ENCODE measurements around the gene SLC39A3.

Gene SLC39A3

GRCh38 chr19:2747349-2747748, 7.5 kb upstream of the SLC39A3 start:
- DNase-seq (ENCODE audit: low spot score) = no peak

DNA sequence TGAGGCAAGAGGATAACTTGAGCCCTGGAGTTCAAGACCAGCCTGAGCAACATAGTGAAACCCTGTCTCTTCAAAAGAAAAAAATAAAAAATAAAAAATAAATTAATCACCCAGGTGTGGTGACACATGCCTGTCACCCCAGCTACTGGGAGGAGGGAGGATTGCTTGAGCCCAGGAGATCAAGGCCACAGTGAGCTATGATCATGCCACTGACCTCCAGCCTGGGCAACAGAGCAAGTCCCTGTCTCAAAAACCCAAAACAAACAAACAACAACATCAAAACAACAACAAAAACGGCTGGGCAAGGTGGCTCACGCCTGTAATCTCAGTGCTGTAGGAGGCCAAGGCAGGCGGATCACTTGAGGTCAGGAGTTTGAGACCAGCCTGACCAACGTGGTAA, 4.3 kb upstream of the SLC39A3 start:
- DNase-seq (ENCODE audit: low spot score) = no peak

GRCh38 chr19:2743099-2743498, 3.3 kb upstream of the SLC39A3 start:
- no peak for DNase-seq (ENCODE audit: low spot score)

DNA sequence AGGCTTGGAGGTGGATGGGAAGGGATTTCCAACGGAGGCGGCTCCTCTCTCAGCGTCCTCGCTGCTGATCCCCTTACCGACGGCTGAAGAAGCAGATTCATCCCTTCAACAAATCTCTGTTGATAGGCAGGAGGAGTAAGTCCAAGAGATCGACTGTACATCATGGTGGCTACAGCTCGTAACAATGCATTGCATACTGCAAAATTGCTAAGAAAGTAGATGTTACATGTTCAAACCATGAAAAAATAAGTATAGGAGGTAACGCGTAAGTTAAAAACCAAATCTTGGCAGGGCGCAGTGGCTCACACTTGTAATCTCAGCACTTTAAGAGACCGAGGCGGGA, 468 bp upstream of the SLC39A3 start:
- DNase-seq (ENCODE audit: low spot score) = no peak

DNA sequence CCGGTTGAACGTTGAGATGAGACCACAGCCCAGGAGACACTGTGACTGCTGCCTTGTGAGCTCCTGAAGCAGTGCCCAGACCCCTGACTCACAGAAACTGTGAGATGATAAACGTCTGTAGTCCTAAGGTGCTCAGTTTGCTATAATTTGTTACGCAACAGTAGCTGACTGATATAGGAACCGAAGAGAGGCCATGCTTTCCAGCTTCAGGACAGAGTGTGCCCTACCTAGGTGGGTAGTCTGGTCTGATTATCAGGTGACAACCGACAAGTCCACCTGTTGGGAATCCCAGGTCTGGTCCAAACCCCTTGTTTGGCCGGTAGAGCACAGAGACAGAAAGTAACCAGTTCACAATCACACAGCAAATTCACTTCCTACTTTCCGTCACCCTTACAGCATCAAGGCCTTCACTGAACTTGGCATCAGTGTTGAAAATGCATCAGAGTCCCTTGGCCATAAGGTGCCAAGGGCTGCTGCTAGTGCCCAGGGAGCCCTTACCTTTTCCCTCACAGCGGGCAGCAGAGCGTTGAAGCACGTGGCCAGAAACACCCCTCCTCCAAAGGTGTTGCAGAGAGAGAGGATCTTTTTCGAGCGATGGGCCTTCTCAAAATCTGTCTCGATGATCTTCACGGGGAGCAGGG, 3.1 kb downstream of the SLC39A3 start:
- no peak for DNase-seq (ENCODE audit: low spot score)

- no peak for DNase-seq (ENCODE audit: low spot score)
Observed at GRCh38 chr19:2735374-2735773, 4.4 kb downstream of the SLC39A3 start.

DNA sequence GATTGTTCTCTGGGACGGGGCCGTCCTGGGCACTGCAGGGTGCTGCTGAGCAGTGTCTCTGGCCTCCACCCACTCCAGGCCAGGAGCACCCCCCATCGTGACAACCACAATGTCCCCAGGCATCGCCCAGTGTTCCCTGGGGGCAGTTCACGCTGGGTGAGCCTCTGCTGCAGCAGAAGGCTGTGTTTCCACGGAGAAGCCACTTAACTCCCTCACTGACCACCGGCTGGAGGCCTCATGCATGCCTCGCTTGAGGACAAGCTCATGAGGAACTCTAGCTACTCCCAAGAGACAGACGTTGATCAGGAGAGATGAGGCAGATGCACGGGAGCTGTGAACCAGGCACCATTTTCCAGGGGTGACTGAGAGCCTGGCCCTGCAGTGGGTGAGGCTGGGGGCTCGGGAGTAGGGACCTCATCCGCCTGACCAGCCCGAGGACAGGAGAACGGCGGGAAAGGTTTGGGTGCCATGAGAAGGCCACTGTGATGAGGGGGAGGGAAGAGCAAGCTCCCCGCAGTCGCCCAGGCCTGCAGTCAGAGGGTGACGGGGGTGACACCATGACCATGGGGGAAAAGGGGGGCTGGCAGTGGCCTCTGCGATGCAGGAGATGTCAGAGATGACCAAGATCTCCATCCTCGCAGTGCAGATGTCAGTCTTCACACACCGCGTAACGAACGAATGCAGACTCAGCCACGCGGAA, 5.1 kb downstream of the SLC39A3 start:
- DNase-seq (ENCODE audit: low spot score) = no peak

DNA sequence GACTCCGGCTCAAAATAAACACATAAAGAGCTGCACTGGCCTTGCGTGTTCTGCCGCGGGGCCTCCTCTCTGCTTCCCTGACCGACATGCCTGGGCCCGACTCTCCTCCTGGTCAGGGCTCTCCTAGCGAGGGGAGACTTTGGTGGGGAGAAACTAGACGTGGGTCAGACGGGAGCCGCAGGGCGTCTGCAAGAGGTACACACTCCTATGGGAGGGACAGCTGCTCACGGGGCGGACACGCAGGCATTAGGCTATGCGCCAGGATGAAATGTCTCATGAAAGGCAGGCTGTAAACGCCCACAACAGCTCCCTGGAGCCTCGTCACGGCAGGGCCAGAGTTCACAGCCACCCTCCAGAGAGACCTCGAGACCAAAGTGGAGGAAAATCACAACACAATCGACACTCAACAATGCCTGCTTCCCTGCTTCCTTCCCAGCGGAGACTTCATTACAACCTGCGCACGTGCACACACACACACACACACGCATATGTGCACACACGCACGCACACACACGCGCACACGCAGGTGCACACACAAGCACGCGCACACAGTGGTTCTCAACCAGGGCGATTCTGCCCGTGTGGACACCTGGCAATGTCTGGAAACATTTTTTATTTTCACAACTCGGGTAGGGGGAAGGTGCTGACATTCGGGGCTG, 5.8 kb downstream of the SLC39A3 start:
- no peak for DNase-seq (ENCODE audit: low spot score)

DNA sequence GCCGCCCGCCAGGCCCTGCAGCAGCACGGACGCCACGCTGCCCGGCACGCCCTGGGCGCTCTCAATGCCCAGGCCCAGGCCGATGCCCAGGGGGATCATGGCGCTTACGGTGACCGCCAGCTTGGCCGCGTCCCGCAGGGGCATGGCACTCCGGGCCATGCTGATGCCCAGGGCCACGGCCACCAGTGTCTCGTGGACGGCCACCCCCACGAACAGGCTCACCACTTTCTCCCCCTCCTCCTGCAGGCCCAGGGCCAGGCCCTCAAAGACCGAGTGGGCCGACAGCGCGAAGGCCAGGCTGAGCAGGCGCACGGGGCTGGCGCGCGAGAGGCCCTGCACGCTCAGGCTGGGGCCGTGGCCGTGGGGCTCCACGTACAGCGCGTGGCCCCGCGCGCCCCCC, 6.9 kb downstream of the SLC39A3 start:
- DNase-seq (ENCODE audit: low spot score) = no peak

DNA sequence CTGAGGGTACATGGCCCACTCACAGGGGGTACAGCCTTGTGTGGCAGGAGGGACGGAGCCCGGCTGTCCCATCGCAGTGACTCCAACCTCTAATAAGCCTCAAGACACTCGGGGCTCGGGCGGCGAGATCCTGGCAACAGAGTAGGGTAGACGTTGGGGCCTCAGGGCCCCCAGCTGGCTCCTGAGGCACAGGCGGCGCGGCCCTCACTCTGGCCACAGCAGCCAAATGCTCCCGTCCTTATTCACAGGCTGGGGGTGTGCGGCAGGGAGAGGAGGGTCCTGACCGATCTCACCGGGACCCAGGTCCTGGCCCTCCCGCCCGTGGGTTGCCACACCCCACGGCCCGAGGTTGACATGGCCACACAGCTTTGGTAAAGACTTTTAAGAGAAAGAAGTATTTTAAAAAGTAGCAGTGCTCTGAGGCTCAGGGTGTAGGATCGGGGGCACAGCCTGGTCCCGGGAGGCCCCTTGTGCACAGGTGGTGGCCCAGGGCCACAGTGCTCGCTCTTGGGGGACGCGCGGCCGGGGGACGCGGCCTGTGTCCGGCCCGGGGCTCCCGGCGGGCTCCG, 7.6 kb downstream of the SLC39A3 start:
- DNase-seq (ENCODE audit: low spot score) = no peak

DNA sequence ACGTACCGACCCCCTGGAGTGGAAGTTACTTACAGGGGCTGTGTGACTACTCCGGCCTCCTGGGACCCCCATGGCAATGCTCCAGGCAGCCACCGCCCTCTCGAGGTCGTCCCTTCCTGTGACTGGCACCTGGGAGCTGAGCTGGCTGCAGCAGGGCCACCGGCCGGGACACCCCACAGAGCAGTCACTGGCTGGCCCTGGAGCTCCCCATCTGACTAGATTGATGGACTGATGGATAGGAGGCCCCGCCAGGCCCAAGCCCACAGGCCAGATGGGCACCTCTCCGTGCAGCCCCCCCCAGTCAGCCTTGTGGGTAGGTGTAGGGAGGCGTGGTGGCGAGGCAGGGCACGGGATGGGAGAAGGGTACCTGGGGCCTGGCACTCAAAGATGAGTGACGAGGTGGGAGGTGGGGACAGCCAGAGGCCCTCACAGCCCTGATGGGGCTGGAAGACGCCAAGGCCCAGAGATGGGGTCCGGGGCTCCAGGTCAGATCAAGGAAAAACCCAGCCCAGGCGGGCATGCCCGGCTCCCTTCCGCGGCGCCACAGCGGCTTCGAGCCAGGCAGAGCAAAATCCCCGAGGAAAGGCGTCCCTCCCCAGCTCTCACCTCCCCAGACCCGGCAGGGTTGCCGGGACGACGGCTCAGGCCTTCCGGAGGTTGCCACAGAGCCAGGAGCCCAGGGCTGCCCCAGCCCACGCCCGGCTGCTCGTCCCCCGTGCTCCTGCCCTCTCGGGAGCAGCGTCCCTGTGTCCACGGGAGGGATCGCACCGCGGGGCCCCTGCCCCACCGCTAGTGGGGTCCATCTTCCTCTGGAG, 8.4 kb downstream of the SLC39A3 start:
- DNase-seq (ENCODE audit: low spot score) = no peak

DNA sequence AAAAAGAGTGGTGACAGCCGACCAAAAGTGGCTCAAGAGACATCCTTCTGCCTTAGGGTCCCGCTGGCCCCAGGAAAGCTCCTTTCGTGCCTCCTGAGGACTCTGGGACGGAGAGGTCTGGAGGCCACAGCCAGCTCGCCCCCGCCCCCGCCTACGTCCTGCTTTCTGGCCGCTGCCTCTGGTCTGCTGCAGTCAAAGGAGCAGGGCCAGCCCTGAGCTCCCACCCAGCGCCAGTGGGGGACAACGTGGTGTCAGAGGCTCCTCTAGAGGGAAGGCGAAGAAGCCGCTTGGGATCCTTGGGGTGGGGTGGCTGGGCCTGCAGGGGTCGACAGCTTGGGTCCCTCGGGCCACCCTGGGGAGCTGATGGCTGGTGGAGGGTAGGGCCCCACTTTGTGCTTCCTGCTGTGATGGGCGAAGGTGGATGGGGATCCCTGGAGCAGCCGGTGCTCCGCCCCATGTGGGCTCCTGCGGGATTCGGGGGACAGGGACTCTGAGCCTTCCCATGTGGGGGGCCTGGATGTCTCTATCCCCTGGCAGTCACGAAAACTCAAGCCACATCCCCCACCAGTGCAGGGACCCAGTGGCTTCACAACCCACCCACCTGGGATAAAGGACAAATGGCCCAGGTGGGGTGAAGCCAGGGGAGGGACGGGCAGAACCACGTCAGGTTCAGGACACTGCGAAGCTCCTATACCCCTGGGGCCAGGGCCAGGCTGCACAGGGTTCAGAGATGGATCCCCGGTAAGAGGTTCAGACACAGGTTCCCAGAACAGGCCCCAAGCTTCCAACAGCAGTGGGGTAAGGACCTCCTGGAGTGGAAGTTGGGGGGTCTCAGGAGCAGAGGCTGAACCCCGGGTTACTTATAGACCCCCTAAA, 9.6 kb downstream of the SLC39A3 start:
- DNase-seq (ENCODE audit: low spot score) = no peak

GRCh38 chr19:2728783-2729387, 10.9 kb downstream of the SLC39A3 start:
- DNase-seq (ENCODE audit: low spot score) = no peak

GRCh38 chr19:2727640-2727944, 12.2 kb downstream of the SLC39A3 start:
- DNase-seq (ENCODE audit: low spot score) = no peak

DNA sequence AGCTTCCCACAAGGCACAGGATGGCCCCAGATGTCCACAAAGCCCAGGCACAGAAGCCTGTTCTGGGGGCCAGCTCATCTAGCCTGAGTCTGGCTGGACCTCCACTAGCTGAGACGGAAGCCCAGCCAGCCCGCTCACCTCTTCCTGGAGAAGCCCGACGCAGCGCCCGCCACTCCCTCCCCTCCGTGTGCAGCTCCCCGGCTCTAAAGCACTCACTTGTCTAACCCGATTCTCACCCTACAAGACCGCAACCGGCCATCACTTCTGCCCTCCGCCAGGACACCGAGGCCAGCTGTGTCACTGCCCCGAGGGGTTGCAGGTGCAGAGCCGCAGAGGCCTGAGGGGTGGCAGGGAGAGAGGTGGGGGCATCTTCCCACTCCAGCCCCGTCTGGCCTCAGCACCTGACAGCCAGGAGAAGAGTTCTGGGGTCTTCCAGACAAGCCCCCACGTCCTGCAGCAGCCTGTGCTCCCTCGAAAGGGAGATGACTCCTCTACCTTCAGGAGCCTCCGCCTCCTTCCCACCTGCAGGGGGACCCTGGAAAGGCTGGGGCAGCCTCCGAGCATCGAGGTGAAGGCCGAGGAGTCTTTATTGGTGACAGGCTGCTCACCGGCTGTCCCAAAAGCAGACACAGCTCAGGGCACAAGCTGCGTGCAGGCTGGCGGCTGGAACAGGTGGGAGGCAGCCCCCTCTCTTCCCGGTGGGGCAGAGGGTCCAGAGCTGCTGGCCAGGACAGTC, 12.7 kb downstream of the SLC39A3 start:
- no peak for DNase-seq (ENCODE audit: low spot score)

DNA sequence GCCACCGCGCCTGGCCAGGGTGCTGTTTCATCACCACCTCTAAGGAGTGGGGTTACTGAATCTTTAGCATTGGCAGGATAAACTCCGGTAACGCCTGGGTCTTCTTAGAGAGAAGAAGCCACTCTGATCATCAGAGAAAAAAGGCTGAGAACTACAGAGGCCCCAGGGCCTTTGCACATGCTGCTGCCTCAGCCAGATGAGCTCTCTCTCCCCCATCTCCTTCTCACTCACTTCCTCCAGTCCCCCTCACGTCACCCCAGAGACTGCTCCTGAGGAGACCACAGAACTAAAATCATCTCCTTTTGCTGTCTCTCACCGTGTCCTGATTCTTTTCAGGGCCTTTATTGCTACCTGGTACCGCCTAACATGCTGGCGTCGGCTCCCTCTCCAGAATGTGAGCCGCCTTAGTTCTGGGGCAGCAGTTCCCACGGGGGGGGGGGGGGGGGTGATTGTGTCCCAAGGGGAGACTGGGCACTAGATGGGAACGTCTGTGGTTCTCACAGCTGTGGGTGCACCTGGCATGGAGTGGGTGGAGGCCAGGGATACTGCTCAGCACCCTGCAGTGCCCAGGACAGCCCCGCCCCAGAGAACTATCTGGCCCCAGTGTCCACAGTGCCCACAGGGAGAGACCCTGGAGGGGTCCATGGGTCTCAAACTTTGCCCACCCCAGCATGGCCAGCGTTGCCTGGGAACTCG, 13.5 kb downstream of the SLC39A3 start:
- no peak for DNase-seq (ENCODE audit: low spot score)

DNA sequence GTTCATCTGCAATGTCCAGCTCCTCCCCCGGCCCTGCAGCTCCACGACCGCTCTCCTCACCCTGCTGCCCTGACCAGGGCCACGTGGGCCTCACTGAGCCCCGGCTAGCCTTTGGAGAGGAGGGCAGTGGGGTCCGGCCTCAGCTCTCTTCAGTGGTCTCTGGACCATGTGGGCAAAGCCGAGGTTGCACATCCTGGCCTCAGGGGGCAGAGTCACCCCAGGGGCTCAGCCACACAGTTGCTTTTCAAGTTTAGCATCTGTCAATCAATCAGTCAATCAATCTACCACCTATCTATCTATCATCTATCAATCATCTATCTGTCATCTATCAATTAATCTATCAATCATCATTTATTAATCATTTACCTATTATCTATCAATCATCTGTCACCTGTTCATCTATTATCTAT, 15.7 kb downstream of the SLC39A3 start:
- no peak for DNase-seq (ENCODE audit: low spot score)

GRCh38 chr19:2723747-2724146, 16.1 kb downstream of the SLC39A3 start:
- DNase-seq (ENCODE audit: low spot score) = no peak

- DNase-seq (ENCODE audit: low spot score) = no peak
Observed at GRCh38 chr19:2723345-2723715, 16.5 kb downstream of the SLC39A3 start.

Data from CD4-positive, alpha-beta T cell treated with Interleukin-15 for 4 hours (primary cell).